GM12878 (cell line): ENCODE measurements around the gene SETBP1. TPM values are rescaled to one million over a fixed set of nuclear protein-coding genes. Genes with fewer than 3 reads are reported as not detected.
A peak's percentile ranks its signal among the peaks of the same experiment; 100 is the strongest.

ENCODE experiments used
- ASH2L ChIP-seq: fragments of 300-600, 200-600 bp; sonication (generic); IDR thresholded peaks from 2 replicates; pipeline ENCODE4 v1.6.1; 2017; ENCODE audit warnings: low read depth, mild to moderate bottlenecking, borderline replicate concordance
- ATF7 ChIP-seq: fragments of 450-650 bp; IDR thresholded peaks from 2 replicates; pipeline ENCODE4 v1.6.1; 2016; ENCODE audit warnings: low read depth, mild to moderate bottlenecking
- CEBPB ChIP-seq, 2 experiments: fragments of 150-350 bp in 1 of 2; IDR thresholded peaks; 2 replicates each; pipeline ENCODE4 v1.6.1; 2012 to 2014; ENCODE audit warnings: low read depth in 2 of 2, low read length in 2 of 2, borderline replicate concordance in 1 of 2, inconsistent platforms in 1 of 2
- E4F1 ChIP-seq: fragments of 450-650 bp; IDR thresholded peaks from 2 replicates; pipeline ENCODE4 v1.6.1; 2018; ENCODE audit warnings: borderline replicate concordance, mild to moderate bottlenecking; ENCODE audit not compliant: partially characterized antibody
- EP300 ChIP-seq, 2 experiments: fragments of 150-350 bp in 1 of 2; IDR thresholded peaks; 2 replicates each; pipeline ENCODE4 v1.6.1; 2011 to 2012; ENCODE audit warnings: low read depth in 2 of 2, low read length in 2 of 2, borderline replicate concordance in 1 of 2, improper control_type of control experiment in 1 of 2, inconsistent platforms in 1 of 2; ENCODE audit not compliant: control insufficient read depth in 1 of 2
- MEF2A ChIP-seq: IDR thresholded peaks from 2 replicates; pipeline ENCODE4 v1.6.1; 2011; ENCODE audit warnings: low read depth, mild to moderate bottlenecking, low read length, moderate library complexity; ENCODE audit not compliant: insufficient read depth
- PAX5 ChIP-seq: IDR thresholded peaks from 2 replicates; pipeline ENCODE4 v1.6.1; 2011; ENCODE audit warnings: low read depth, low read length, borderline replicate concordance
- POLR2A ChIP-seq: IDR thresholded peaks from 2 replicates; pipeline ENCODE4 v1.6.1; 2011; ENCODE audit warnings: low read depth, mild to moderate bottlenecking, low read length
- RBBP5 ChIP-seq: fragments of 200-600 bp; sonication (generic); conservative IDR thresholded peaks from 2 replicates; pipeline ENCODE4 v1.6.1; 2016
- RFX5 ChIP-seq: IDR thresholded peaks from 2 replicates; pipeline ENCODE4 v1.6.1; 2011; ENCODE audit warnings: low read depth, low read length, improper control_type of control experiment
- SMAD1 ChIP-seq: fragments of 450-650 bp; IDR thresholded peaks from 2 replicates; pipeline ENCODE4 v1.6.1; 2018; ENCODE audit warnings: mild to moderate bottlenecking, low read depth; ENCODE audit not compliant: partially characterized antibody
- TAF1 ChIP-seq: IDR thresholded peaks from 2 replicates; pipeline ENCODE4 v1.6.1; 2011; ENCODE audit warnings: mild to moderate bottlenecking, low read depth, low read length, borderline replicate concordance
- TARDBP ChIP-seq: IDR thresholded peaks from 2 replicates; pipeline ENCODE4 v1.6.1; 2016; ENCODE audit warnings: borderline replicate concordance
- ZZZ3 ChIP-seq: IDR thresholded peaks from 2 replicates; pipeline ENCODE4 v1.6.1; 2011; ENCODE audit warnings: low read depth; ENCODE audit not compliant: control insufficient read depth, insufficient read length
- polyA plus RNA-seq, 11 experiments: library from polyadenylated mRNA; depleted of rRNA in 4 of 11; unstranded in 6 of 11; stranded (reverse) in 5 of 11; fragments of >200 nt; fragmentation: Nextera tagmentation in 4 of 11; fragmentation: Illumina TruSeq in 1 of 11; extraction: Ambion mirVana in 4 of 11; extraction: Trizol in 1 of 11; gene quantifications; 1 replicate in 1 of 11; 2 replicates in 10 of 11; pipeline versions ENCODE4 v1.2.1 to v1.2.3, GENCODE V29; 2011 to 2016; ENCODE audit warnings: inconsistent platforms in 2 of 11, missing spikeins in 2 of 11, low read depth in 1 of 11
- total RNA-seq, 4 experiments: library from RNA; depleted of rRNA in 3 of 4; stranded (reverse); fragments of >200 nt in 3 of 4; fragmentation: Illumina TruSeq in 1 of 4; extraction: Trizol in 1 of 4; gene quantifications; 2 replicates each; pipeline versions ENCODE4 v1.2.1 to v1.2.3, GENCODE V29; 2013 to 2021
- TF ChIP-seq, protein P1 (sequence below): fragments of 150-350 bp; IDR thresholded peaks from 2 replicates; pipeline ENCODE4 v1.6.1; 2014; ENCODE audit warnings: mild to moderate bottlenecking, low read depth, low read length
- TF ChIP-seq, protein P2 (sequence below): IDR thresholded peaks from 2 replicates; pipeline ENCODE4 v1.6.1; 2012; ENCODE audit warnings: improper control_type of control experiment, low read depth, low read length; ENCODE audit not compliant: insufficient replicate concordance
- TF ChIP-seq, protein P3 (sequence below): fragments of 450-650 bp; IDR thresholded peaks from 2 replicates; pipeline ENCODE4 v1.6.1; 2016; ENCODE audit warnings: mild to moderate bottlenecking
- TF ChIP-seq, protein P4 (sequence below): fragments of 450-650 bp; conservative IDR thresholded peaks from 2 replicates; pipeline ENCODE4 v1.6.1; 2017; ENCODE audit warnings: mild to moderate bottlenecking, moderate library complexity

SETBP1 gene
- total and polyA plus RNA-seq, 10 of the 15 experiments (the other 5 are each of a cell fraction or from before 2014, with no cell fraction given), result 0.99 to 29.7 (median 8.3) TPM

DNA sequence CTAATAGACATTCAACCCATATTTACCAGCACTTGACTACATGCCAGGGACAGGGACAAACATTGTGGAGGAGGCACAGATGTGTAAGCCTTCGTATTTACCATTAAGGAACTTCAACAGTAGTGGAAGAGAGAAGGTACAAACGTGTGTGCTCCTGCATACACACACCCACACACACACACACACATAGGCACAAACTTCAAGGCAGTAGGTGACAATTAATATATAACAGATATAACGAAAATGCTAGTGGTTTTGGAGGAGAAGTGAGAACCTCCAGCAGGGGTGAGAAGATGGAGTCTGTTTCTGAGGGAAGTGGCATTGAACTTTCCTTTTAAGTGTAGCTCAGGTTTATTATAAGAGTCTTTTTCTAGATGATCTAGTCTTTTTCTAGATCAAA, 231.1 kb downstream of the SETBP1 start (continued):
- TF ChIP-seq, protein P1, sequence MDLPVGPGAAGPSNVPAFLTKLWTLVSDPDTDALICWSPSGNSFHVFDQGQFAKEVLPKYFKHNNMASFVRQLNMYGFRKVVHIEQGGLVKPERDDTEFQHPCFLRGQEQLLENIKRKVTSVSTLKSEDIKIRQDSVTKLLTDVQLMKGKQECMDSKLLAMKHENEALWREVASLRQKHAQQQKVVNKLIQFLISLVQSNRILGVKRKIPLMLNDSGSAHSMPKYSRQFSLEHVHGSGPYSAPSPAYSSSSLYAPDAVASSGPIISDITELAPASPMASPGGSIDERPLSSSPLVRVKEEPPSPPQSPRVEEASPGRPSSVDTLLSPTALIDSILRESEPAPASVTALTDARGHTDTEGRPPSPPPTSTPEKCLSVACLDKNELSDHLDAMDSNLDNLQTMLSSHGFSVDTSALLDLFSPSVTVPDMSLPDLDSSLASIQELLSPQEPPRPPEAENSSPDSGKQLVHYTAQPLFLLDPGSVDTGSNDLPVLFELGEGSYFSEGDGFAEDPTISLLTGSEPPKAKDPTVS, result no peak
- 0 out of 2 replicates have a peak, but pooled peaks have one; percentile 38 for TF ChIP-seq ATF7
- TF ChIP-seq SMAD1, result no peak
- TF ChIP-seq TARDBP, result no peak
- peak; percentile 40 to 76; a peak in 2 of 4 replicates for TF ChIP-seq EP300 (IDR thresholded peaks at IDR 0.05; ENCODE audit: borderline replicate concordance in 1 of 2, control insufficient read depth in 1 of 2, low read depth in 2 of 2, low read length in 2 of 2)
- no peak for TF ChIP-seq POLR2A
- TF ChIP-seq E4F1, result no peak
- peak; percentile 37; the same call in 1 of the 2 replicates for TF ChIP-seq PAX5
- TF ChIP-seq TAF1, result no peak
- TF ChIP-seq RBBP5, result no peak
- TF ChIP-seq, protein P2, sequence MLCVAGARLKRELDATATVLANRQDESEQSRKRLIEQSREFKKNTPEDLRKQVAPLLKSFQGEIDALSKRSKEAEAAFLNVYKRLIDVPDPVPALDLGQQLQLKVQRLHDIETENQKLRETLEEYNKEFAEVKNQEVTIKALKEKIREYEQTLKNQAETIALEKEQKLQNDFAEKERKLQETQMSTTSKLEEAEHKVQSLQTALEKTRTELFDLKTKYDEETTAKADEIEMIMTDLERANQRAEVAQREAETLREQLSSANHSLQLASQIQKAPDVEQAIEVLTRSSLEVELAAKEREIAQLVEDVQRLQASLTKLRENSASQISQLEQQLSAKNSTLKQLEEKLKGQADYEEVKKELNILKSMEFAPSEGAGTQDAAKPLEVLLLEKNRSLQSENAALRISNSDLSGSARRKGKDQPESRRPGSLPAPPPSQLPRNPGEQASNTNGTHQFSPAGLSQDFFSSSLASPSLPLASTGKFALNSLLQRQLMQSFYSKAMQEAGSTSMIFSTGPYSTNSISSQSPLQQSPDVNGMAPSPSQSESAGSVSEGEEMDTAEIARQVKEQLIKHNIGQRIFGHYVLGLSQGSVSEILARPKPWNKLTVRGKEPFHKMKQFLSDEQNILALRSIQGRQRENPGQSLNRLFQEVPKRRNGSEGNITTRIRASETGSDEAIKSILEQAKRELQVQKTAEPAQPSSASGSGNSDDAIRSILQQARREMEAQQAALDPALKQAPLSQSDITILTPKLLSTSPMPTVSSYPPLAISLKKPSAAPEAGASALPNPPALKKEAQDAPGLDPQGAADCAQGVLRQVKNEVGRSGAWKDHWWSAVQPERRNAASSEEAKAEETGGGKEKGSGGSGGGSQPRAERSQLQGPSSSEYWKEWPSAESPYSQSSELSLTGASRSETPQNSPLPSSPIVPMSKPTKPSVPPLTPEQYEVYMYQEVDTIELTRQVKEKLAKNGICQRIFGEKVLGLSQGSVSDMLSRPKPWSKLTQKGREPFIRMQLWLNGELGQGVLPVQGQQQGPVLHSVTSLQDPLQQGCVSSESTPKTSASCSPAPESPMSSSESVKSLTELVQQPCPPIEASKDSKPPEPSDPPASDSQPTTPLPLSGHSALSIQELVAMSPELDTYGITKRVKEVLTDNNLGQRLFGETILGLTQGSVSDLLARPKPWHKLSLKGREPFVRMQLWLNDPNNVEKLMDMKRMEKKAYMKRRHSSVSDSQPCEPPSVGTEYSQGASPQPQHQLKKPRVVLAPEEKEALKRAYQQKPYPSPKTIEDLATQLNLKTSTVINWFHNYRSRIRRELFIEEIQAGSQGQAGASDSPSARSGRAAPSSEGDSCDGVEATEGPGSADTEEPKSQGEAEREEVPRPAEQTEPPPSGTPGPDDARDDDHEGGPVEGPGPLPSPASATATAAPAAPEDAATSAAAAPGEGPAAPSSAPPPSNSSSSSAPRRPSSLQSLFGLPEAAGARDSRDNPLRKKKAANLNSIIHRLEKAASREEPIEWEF, result no peak
- TF ChIP-seq, protein P3, sequence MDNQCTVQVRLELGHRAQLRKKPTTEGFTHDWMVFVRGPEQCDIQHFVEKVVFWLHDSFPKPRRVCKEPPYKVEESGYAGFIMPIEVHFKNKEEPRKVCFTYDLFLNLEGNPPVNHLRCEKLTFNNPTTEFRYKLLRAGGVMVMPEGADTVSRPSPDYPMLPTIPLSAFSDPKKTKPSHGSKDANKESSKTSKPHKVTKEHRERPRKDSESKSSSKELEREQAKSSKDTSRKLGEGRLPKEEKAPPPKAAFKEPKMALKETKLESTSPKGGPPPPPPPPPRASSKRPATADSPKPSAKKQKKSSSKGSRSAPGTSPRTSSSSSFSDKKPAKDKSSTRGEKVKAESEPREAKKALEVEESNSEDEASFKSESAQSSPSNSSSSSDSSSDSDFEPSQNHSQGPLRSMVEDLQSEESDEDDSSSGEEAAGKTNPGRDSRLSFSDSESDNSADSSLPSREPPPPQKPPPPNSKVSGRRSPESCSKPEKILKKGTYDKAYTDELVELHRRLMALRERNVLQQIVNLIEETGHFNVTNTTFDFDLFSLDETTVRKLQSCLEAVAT, result peak; percentile 36; the same call in 1 of the 2 replicates
- TF ChIP-seq, protein P4, sequence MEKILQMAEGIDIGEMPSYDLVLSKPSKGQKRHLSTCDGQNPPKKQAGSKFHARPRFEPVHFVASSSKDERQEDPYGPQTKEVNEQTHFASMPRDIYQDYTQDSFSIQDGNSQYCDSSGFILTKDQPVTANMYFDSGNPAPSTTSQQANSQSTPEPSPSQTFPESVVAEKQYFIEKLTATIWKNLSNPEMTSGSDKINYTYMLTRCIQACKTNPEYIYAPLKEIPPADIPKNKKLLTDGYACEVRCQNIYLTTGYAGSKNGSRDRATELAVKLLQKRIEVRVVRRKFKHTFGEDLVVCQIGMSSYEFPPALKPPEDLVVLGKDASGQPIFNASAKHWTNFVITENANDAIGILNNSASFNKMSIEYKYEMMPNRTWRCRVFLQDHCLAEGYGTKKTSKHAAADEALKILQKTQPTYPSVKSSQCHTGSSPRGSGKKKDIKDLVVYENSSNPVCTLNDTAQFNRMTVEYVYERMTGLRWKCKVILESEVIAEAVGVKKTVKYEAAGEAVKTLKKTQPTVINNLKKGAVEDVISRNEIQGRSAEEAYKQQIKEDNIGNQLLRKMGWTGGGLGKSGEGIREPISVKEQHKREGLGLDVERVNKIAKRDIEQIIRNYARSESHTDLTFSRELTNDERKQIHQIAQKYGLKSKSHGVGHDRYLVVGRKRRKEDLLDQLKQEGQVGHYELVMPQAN, result no peak
- TF ChIP-seq MEF2A, result no peak
- TF ChIP-seq ZZZ3, result no peak
- TF ChIP-seq CEBPB (IDR thresholded peaks at IDR 0.05; ENCODE audit: borderline replicate concordance in 1 of 2, low read depth in 2 of 2, low read length in 2 of 2), result no peak
- TF ChIP-seq RFX5, result no peak
- no peak for TF ChIP-seq ASH2L
